ENCODE results near the gene ZC3H18.

DNA sequence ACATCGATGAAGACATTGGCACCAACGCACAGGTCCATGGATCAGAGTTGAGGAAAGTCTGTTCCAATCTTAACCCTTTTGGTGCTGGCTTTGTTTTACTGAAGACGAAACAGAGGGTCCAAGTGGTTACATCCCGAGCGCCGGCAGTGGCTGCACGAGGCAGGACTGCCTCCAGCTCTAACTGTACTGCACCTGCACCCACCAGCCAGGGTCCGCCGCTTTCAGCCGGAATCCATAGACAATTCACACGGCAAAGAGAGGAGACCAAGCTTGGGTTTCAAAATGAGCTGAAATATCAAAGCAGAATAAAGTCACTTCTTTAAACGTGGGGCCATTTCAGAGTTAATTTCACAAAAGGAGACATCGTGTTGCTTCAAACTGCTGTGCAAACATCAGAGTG is 21.2 kb upstream of the ZC3H18 start:
- TF ChIP-seq CTCF (IDR thresholded peaks at IDR 0.05) (no peak), POLR2A (IDR thresholded peaks at IDR 0.05) (no peak)

Measured in right lobe of liver (tissue), 4 donors.